H9 (cell line): Measurements from ENCODE around the gene CD300E. TPM values are rescaled to one million over a fixed set of nuclear protein-coding genes. Genes with fewer than 3 reads are reported as not detected.

Experiments used
- DNase-seq: peaks from one replicate; pipeline ENCODE4 v3.0.0-alpha.2; 2017
- H2AFZ ChIP-seq: one replicate; pipeline ENCODE4 v1.6.1; 2013; ENCODE audit warnings: mild to moderate bottlenecking, low read length, control low read depth, moderate library complexity
- H2AK5ac ChIP-seq: 2 replicates; pipeline ENCODE4 v1.6.1; 2013; ENCODE audit warnings: low read length, control low read depth, mixed read lengths; ENCODE audit not compliant: insufficient read length
- H2BK120ac ChIP-seq: one replicate; pipeline ENCODE4 v1.6.1; 2013; ENCODE audit warnings: low read depth, mild to moderate bottlenecking, low read length, control low read depth, inconsistent platforms; ENCODE audit not compliant: poor library complexity, severe bottlenecking
- H2BK12ac ChIP-seq: 2 replicates; pipeline ENCODE4 v1.6.1; 2013; ENCODE audit warnings: low read length, control low read depth, mixed read lengths, low read depth; ENCODE audit not compliant: insufficient read length
- H2BK15ac ChIP-seq: 2 replicates; pipeline ENCODE4 v1.6.1; 2013; ENCODE audit warnings: low read depth, low read length, control low read depth
- H2BK20ac ChIP-seq: one replicate; pipeline ENCODE4 v1.6.1; 2013; ENCODE audit warnings: low read depth, mild to moderate bottlenecking, low read length, control low read depth, inconsistent platforms; ENCODE audit not compliant: poor library complexity, severe bottlenecking
- H2BK5ac ChIP-seq: 2 replicates; pipeline ENCODE4 v1.6.1; 2013; ENCODE audit warnings: low read length, control low read depth, mixed read lengths; ENCODE audit not compliant: insufficient read length
- H3K14ac ChIP-seq: 2 replicates; pipeline ENCODE4 v1.6.1; 2013; ENCODE audit warnings: low read length, control low read depth; ENCODE audit not compliant: insufficient read depth
- H3K18ac ChIP-seq: 2 replicates; pipeline ENCODE4 v1.6.1; 2013; ENCODE audit warnings: low read depth, mild to moderate bottlenecking, mixed read lengths, low read length, control low read depth; ENCODE audit not compliant: insufficient read length
- H3K23ac ChIP-seq: 2 replicates; pipeline ENCODE4 v1.6.1; 2013; ENCODE audit warnings: low read length, control low read depth, mixed read lengths, low read depth; ENCODE audit not compliant: insufficient read length
- H3K23me2 ChIP-seq: 2 replicates; pipeline ENCODE4 v1.6.1; 2013; ENCODE audit warnings: low read depth, mild to moderate bottlenecking, mixed read lengths, low read length, control low read depth; ENCODE audit not compliant: insufficient read length, poor library complexity, severe bottlenecking
- H3K27ac ChIP-seq: 2 replicates; pipeline ENCODE4 v1.5.1; 2013; ENCODE audit warnings: low read length, control low read depth, mixed read lengths, low read depth; ENCODE audit not compliant: insufficient read length
- H3K27me3 ChIP-seq: 2 replicates; pipeline ENCODE4 v1.6.1; 2013; ENCODE audit warnings: low read length, control low read depth, inconsistent platforms; ENCODE audit not compliant: insufficient read depth
- H3K4ac ChIP-seq: 2 replicates; pipeline ENCODE4 v1.6.1; 2013; ENCODE audit warnings: low read depth, mild to moderate bottlenecking, control low read depth, inconsistent platforms, low read length, moderate library complexity
- H3K4me1 ChIP-seq: 2 replicates; pipeline ENCODE4 v1.6.1; 2013; ENCODE audit warnings: low read length, control low read depth, inconsistent platforms; ENCODE audit not compliant: insufficient read depth
- H3K4me2 ChIP-seq: 2 replicates; pipeline ENCODE4 v1.6.1; 2013; ENCODE audit warnings: low read length, control low read depth, mixed read lengths; ENCODE audit not compliant: insufficient read length, insufficient read depth
- H3K56ac ChIP-seq: 2 replicates; pipeline ENCODE4 v1.6.1; 2013; ENCODE audit warnings: low read depth, mild to moderate bottlenecking, mixed read lengths, low read length, control low read depth; ENCODE audit not compliant: insufficient read length
- H3K79me1 ChIP-seq: 2 replicates; pipeline ENCODE4 v1.6.1; 2013; ENCODE audit warnings: low read depth, mild to moderate bottlenecking, moderate library complexity, low read length, control low read depth, inconsistent platforms; ENCODE audit not compliant: insufficient read depth, poor library complexity, severe bottlenecking
- H3K79me2 ChIP-seq: 2 replicates; pipeline ENCODE4 v1.6.1; 2013; ENCODE audit warnings: low read length, control low read depth, inconsistent platforms; ENCODE audit not compliant: insufficient read depth
- H3K9ac ChIP-seq: 2 replicates; pipeline ENCODE4 v1.6.1; 2013; ENCODE audit warnings: low read length, control low read depth, mixed read lengths; ENCODE audit not compliant: insufficient read length; ENCODE audit errors: extremely low read depth
- H3K9me3 ChIP-seq: one replicate; pipeline ENCODE4 v1.6.1; 2013; ENCODE audit warnings: low read depth, low read length, inconsistent platforms; ENCODE audit not compliant: control insufficient read depth
- H3T11ph ChIP-seq: one replicate; pipeline ENCODE4 v1.6.1; 2013; ENCODE audit warnings: mild to moderate bottlenecking, low read length, control low read depth, inconsistent platforms
- H4K20me1 ChIP-seq: one replicate; pipeline ENCODE4 v1.6.1; 2013; ENCODE audit not compliant: control insufficient read depth, insufficient read length, insufficient read depth
- H4K5ac ChIP-seq: 2 replicates; pipeline ENCODE4 v1.6.1; 2013; ENCODE audit warnings: low read depth, mild to moderate bottlenecking, mixed read lengths, low read length, control low read depth; ENCODE audit not compliant: insufficient read length
- H4K8ac ChIP-seq: replicated peaks from 2 replicates; pipeline ENCODE4 v1.6.1; 2013; ENCODE audit warnings: low read length, control low read depth, mixed read lengths, low read depth; ENCODE audit not compliant: insufficient read length
- H4K91ac ChIP-seq: 2 replicates; pipeline ENCODE4 v1.6.1; 2013; ENCODE audit warnings: low read depth, mild to moderate bottlenecking, moderate library complexity, mixed read lengths, low read length, control low read depth; ENCODE audit not compliant: insufficient read length
- H3K27ac Mint-ChIP-seq, 3 experiments: 2 replicates in 2 of 3; 3 replicates in 1 of 3; pipeline ENCODE4 v1.8.0; 2020 to 2021; ENCODE audit warnings: mixed read lengths in 3 of 3, mild to moderate bottlenecking in 1 of 3, moderate library complexity in 1 of 3
- H3K27me3 Mint-ChIP-seq: 2 replicates; pipeline ENCODE4 v1.8.0; 2021; ENCODE audit warnings: low read depth, mild to moderate bottlenecking, moderate library complexity, mixed read lengths
- H3K36me3 Mint-ChIP-seq, 3 experiments: 2 replicates in 2 of 3; 3 replicates in 1 of 3; pipeline ENCODE4 v1.8.0; 2020 to 2021; ENCODE audit warnings: low read depth in 3 of 3, mixed read lengths in 3 of 3; ENCODE audit not compliant: insufficient read depth in 1 of 3
- H3K4me1 Mint-ChIP-seq, 2 experiments: 2 replicates each; pipeline ENCODE4 v1.8.0; 2020; ENCODE audit warnings: mixed read lengths in 2 of 2
- H3K4me3 Mint-ChIP-seq, 2 experiments: 2 replicates in 1 of 2; 3 replicates in 1 of 2; pipeline ENCODE4 v1.8.0; 2020 to 2021; ENCODE audit warnings: mild to moderate bottlenecking in 2 of 2, mixed read lengths in 2 of 2, moderate library complexity in 1 of 2
- H3K9me3 Mint-ChIP-seq, 2 experiments: 2 replicates in 1 of 2; 3 replicates in 1 of 2; pipeline ENCODE4 v1.8.0; 2020; ENCODE audit warnings: mild to moderate bottlenecking in 2 of 2, mixed read lengths in 2 of 2, moderate library complexity in 1 of 2
- CTCF ChIP-seq: fragments of 200-600 bp; sonication (generic); conservative IDR thresholded peaks from 3 replicates; pipeline ENCODE4 v1.8.0; 2021; ENCODE audit warnings: antibody characterized with exemption, mild to moderate bottlenecking
- WGBS: extraction: QIAGEN DNeasy Blood & Tissue Kit; methylation state at CpG from one replicate; pipeline ENCODE4 v1.1.7; 2013; ENCODE audit warnings: missing lambda C conversion rate, low lambda C conversion rate, mixed read lengths; ENCODE audit not compliant: insufficient read length; ENCODE audit errors: extremely low coverage; 5-methylcytosine and 5-hydroxymethylcytosine counted together
- total RNA-seq: library from RNA; stranded (reverse); gene quantifications from 2 replicates; pipeline ENCODE4 v1.2.1, GENCODE V29; 2021

The CD300E gene
- total RNA-seq, 1 experiment from 2014 or later, result not detected

DNA sequence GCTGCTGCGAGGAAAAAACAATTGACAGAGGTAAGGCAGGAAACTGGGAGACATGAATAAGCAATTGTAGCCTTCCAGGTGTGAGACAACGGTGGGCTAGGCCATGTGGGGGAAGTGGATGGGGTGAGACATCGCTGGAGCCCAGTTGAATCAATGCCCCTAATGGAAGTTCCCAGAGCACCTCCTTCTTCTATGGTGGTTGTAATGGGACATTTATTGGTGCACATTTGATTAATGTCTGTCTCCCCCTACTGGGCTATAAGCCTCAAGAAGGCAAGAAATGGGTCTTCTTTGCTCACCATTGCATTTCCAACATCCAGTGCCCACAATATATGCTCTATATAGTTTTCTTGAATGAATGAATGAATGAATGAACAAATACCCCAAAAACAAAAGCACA is 22.7 kb upstream of the CD300E start:
- no peak overlapping the region for H2BK20ac ChIP-seq
- peak; percentile 61 for TF ChIP-seq CTCF
- H3K18ac ChIP-seq, result no peak overlapping the region
- no peak overlapping the region for H2BK15ac ChIP-seq
- no peaks in the 10 kb centered on the region for H3K9me3 ChIP-seq
- no peak overlapping the region for H3T11ph ChIP-seq
- DNase-seq, result no peak
- no peak overlapping the region for H3K56ac ChIP-seq
- no CpG with 5 or more reads among the region's 3 CpGs for WGBS
- no peak overlapping the region for H2BK5ac ChIP-seq
- Mint-ChIP-seq H3K27me3 (peaks cover 50% of the 10 kb centered on the region), H3K27ac (no peak overlapping the region), H3K4me3 (no peak overlapping the region), H3K36me3 (no peaks in the 10 kb centered on the region), H3K4me1 (peaks cover 18% of the 10 kb centered on the region in 2 experiments), H3K9me3 (no peaks in the 10 kb centered on the region; a peak in 1 of 5 replicates)
- H2BK12ac ChIP-seq, result no peak overlapping the region
- H4K91ac ChIP-seq, result no peak overlapping the region
- H3K9ac ChIP-seq, result no peak overlapping the region
- no peaks in the 10 kb centered on the region for H3K79me2 ChIP-seq
- no peak overlapping the region for H3K27ac ChIP-seq
- H3K4ac ChIP-seq, result no peak overlapping the region
- no peak overlapping the region for H3K23ac ChIP-seq
- no peak overlapping the region for H3K4me2 ChIP-seq
- no peak overlapping the region for H4K5ac ChIP-seq
- H3K23me2 ChIP-seq, result no peaks in the 10 kb centered on the region
- no peaks in the 10 kb centered on the region for H3K79me1 ChIP-seq
- no peaks in the 10 kb centered on the region; the same call in 1 of the 2 replicates for H3K4me1 ChIP-seq
- H4K8ac ChIP-seq, result no peak overlapping the region
- no peak overlapping the region for H2BK120ac ChIP-seq
- no peaks in the 10 kb centered on the region; the same call in 1 of the 2 replicates for H3K27me3 ChIP-seq
- no peak overlapping the region for H2AK5ac ChIP-seq
- H2AFZ ChIP-seq, result no peak overlapping the region
- H3K14ac ChIP-seq, result no peak overlapping the region
- no peaks in the 10 kb centered on the region for H4K20me1 ChIP-seq
